Ectodermal cell (in vitro differentiated cells): ENCODE results near the gene PCDHGC5.

ENCODE experiments used
- H3K27ac ChIP-seq: 2 replicates; pipeline ENCODE4 v1.7.0; 2013; ENCODE audit warnings: mild to moderate bottlenecking, low read depth, low read length; ENCODE audit not compliant: insufficient read depth, poor library complexity, severe bottlenecking
- H3K27me3 ChIP-seq: 2 replicates; pipeline ENCODE4 v1.7.0; 2013; ENCODE audit warnings: mild to moderate bottlenecking, low read length; ENCODE audit not compliant: insufficient read depth, control insufficient read depth, poor library complexity, severe bottlenecking
- H3K36me3 ChIP-seq: one replicate; pipeline ENCODE4 v1.7.0; 2013; ENCODE audit warnings: low read length; ENCODE audit not compliant: control insufficient read depth, insufficient read depth
- H3K4me1 ChIP-seq: one replicate; pipeline ENCODE4 v1.7.0; 2013; ENCODE audit warnings: low read length; ENCODE audit not compliant: control insufficient read depth, insufficient read depth
- H3K4me3 ChIP-seq: 2 replicates; pipeline ENCODE4 v1.7.0; 2013; ENCODE audit warnings: low read depth, low read length, control low read depth; ENCODE audit not compliant: insufficient read depth
- H3K9me3 ChIP-seq: 2 replicates; pipeline ENCODE4 v1.7.0; 2013; ENCODE audit warnings: mild to moderate bottlenecking, low read length, moderate library complexity; ENCODE audit not compliant: control insufficient read depth
- WGBS, 2 experiments: methylation state at CpG; one replicate each; pipeline ENCODE4 v1.1.7; 2013; ENCODE audit warnings: missing lambda C conversion rate in 2 of 2; 5-methylcytosine and 5-hydroxymethylcytosine counted together

The PCDHGC5 gene

GRCh38 chr5:141519605-141520565 lies 31.0 kb downstream of the PCDHGC5 start:
- 95 to 98% methylated on average over 1 to 3 of the region's 3 CpGs for WGBS, 2 experiments
- H3K27ac ChIP-seq: no peak overlapping the region
- no peak overlapping the region for H3K4me3 ChIP-seq
- peaks cover 13% of the 10 kb centered on the region for H3K36me3 ChIP-seq
- H3K9me3 ChIP-seq: no peaks in the 10 kb centered on the region
- H3K27me3 ChIP-seq: no peaks in the 10 kb centered on the region
- peaks cover 50% of the 10 kb centered on the region for H3K4me1 ChIP-seq

- Histone ChIP-seq H3K36me3 (peaks cover 13% of the 10 kb centered on the region), H3K27ac (peak overlapping the region; percentile 79), H3K4me3 (no peak overlapping the region), H3K9me3 (no peaks in the 10 kb centered on the region), H3K27me3 (no peaks in the 10 kb centered on the region), H3K4me1 (peaks cover 42% of the 10 kb centered on the region)
- WGBS, 2 experiments: 42 to 58% methylated on average over 2 of the region's 2 CpGs
Measured at GRCh38 chr5:141521244-141521781, 32.4 kb downstream of the PCDHGC5 start.

- Histone ChIP-seq H3K4me1 (peaks cover 37% of the 10 kb centered on the region), H3K27me3 (no peaks in the 10 kb centered on the region), H3K4me3 (no peak overlapping the region), H3K36me3 (peaks cover 13% of the 10 kb centered on the region), H3K27ac (peak overlapping the region; percentile 79), H3K9me3 (no peaks in the 10 kb centered on the region)
- WGBS, 2 experiments: 90 to 91% methylated on average over 2 of the region's 2 CpGs
Measured at GRCh38 chr5:141522301-141522700, 33.4 kb downstream of the PCDHGC5 start.

GRCh38 chr5:141523991-141524390 lies 35.1 kb downstream of the PCDHGC5 start:
- WGBS, 2 experiments: 89 to 92% methylated on average over 8 of the region's 8 CpGs
- no peaks in the 10 kb centered on the region for H3K27me3 ChIP-seq
- no peak overlapping the region for H3K4me3 ChIP-seq
- H3K9me3 ChIP-seq: no peaks in the 10 kb centered on the region
- peaks cover 19% of the 10 kb centered on the region for H3K36me3 ChIP-seq
- H3K4me1 ChIP-seq: peaks cover 37% of the 10 kb centered on the region
- H3K27ac ChIP-seq: peak overlapping the region; percentile 38

GRCh38 chr5:141524604-141525597 lies 36.0 kb downstream of the PCDHGC5 start:
- Histone ChIP-seq H3K27ac (peak overlapping the region; percentile 56), H3K27me3 (no peaks in the 10 kb centered on the region), H3K4me1 (peaks cover 37% of the 10 kb centered on the region), H3K36me3 (peaks cover 14% of the 10 kb centered on the region), H3K4me3 (no peak overlapping the region), H3K9me3 (no peaks in the 10 kb centered on the region)
- WGBS, 2 experiments: 21 to 38% methylated on average over 10 to 12 of the region's 12 CpGs

- 92 to 97% methylated on average over 7 of the region's 7 CpGs for WGBS, 2 experiments
Measured at GRCh38 chr5:141525653-141526052, 36.8 kb downstream of the PCDHGC5 start.

GRCh38 chr5:141527426-141527825 lies 38.5 kb downstream of the PCDHGC5 start:
- Histone ChIP-seq H3K9me3 (no peaks in the 10 kb centered on the region), H3K27ac (no peak overlapping the region), H3K4me3 (no peak overlapping the region), H3K4me1 (peaks cover 20% of the 10 kb centered on the region), H3K36me3 (peaks cover 6% of the 10 kb centered on the region), H3K27me3 (no peaks in the 10 kb centered on the region)
- WGBS, 2 experiments: 89 to 100% methylated on average over 1 of the region's 1 CpG

More at GRCh38 chr5:141525653-141526052, 36.8 kb downstream of the PCDHGC5 start:
- Histone ChIP-seq H3K36me3 (peaks cover 6% of the 10 kb centered on the region), H3K4me1 (peaks cover 37% of the 10 kb centered on the region), H3K4me3 (no peak overlapping the region), H3K9me3 (no peaks in the 10 kb centered on the region), H3K27me3 (no peaks in the 10 kb centered on the region), H3K27ac (peak overlapping the region; percentile 56)

GRCh38 chr5:141528291-141528984 lies 39.6 kb downstream of the PCDHGC5 start:
- Histone ChIP-seq H3K27ac (no peak overlapping the region), H3K9me3 (no peaks in the 10 kb centered on the region), H3K27me3 (no peaks in the 10 kb centered on the region), H3K4me3 (no peak overlapping the region), H3K4me1 (peaks cover 17% of the 10 kb centered on the region), H3K36me3 (peaks cover 6% of the 10 kb centered on the region)
- 93 to 95% methylated on average over 11 of the region's 11 CpGs for WGBS, 2 experiments

GRCh38 chr5:141529002-141529401 lies 40.1 kb downstream of the PCDHGC5 start:
- Histone ChIP-seq H3K36me3 (peaks cover 6% of the 10 kb centered on the region), H3K27ac (no peak overlapping the region), H3K27me3 (no peaks in the 10 kb centered on the region), H3K4me3 (no peak overlapping the region), H3K9me3 (no peaks in the 10 kb centered on the region), H3K4me1 (peaks cover 12% of the 10 kb centered on the region)
- WGBS, 2 experiments: 93 to 97% methylated on average over 4 to 5 of the region's 5 CpGs
